HG02943 (cell line): ENCODE data around the gene PCCB.
"Not testable (repeated sequence)": the region's sequence is repeated elsewhere in the genome, so short reads cannot be mapped to it uniquely, and the experiment has no call there.

Experiments used
- ATAC-seq: cut with Tn5 transposase; IDR thresholded peaks from one replicate; pipeline ENCODE4 v1.9.1; 2021; ENCODE audit warnings: mild to moderate bottlenecking, low read depth, moderate library complexity; ENCODE audit not compliant: unreplicated experiment

PCCB gene

GRCh38 chr3:136261826-136262225 is 11.7 kb downstream of the PCCB start:
- ATAC-seq, result no peak

GRCh38 chr3:136262559-136262958 is 12.4 kb downstream of the PCCB start:
- no peak for ATAC-seq

DNA sequence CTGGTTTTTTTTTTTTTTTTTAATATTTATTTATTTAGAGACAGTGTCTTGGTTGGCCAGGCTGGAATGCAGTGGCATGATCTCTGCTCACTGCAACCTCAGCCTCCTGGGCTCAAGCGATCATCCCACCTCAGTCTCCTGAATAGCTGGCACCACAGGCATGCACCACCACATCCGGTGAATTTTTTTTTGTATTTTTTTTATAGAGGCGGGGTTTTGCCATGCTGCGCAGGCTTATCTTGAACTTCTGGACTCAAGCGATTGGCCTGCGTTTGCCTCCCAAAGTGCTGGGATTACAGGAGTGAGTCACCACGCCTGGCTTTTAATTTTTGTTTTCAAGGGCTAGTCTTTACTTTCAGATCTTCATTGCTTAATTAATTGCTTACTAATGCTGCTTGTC is 13.1 kb downstream of the PCCB start:
- ATAC-seq, result no peak

DNA sequence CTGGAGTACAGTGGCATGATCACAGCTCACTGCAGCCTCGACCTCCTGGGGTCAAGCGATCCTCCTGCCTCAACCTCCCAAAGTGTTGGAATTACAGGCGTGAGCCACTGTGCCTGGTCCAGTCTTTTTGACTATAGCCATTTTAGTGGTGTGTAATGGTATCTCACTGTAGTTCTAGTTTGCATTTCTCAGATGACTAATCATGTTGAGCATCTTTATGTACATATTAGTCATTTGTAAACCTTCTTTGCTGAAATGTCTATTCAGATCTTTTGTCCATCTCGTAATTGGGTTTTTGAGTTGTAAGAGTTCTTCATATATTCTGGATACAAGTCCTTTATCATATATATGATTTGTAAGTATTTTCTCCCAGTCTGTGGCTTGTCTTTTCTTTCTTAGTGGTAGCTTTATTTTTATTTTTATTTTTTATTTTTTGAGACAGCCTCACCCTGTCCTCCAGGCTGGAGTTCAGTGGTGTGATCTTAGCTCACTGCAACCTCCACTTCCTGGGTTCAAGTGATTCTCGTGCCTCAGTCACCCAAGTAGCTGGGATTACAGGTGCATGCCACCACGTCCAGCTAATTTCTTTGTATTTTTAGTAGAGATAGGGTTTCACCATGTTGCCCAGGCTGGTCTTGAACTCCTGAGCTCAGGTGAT is 16.5 kb downstream of the PCCB start:
- not testable (repeated sequence) for ATAC-seq

DNA sequence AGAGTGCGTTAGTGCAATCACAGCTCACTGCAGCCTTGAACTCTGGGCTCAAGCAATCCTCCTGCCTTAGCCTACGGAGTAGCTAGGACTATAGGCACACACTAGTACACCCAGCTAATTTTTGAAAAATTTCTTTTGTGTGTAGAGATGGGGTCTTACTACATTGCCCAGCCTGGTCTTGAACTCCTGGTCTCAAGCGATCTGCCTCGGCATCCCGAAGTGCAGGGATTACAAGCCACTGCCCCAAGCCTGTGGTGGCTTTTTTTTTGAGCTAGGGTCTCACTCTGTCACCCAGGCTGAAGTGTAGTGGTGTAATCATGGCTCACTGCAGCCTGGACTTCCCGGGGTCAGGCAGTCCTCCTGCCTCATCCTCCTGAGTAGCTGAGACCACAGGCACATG is 17.1 kb downstream of the PCCB start:
- no peak for ATAC-seq

DNA sequence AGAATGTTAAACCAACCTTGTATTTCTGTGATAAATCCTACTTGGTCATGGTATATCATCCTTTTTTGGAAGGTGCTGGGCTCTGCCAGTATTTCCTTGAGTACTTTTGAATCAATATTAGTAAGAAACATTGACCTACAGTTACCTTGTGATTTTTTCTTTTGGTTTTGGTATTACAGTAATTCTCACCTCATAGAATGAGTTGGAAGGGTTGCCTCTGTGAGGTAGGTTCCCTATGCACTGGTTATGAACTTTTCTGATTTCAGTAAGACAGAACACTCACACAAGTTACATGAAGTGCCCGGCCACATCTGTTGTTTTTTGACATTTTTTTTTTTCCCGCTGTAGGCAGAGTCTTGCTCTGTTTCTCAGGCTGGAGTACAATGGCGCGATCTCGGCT is 20.0 kb downstream of the PCCB start:
- no peak for ATAC-seq

GRCh38 chr3:136271626-136272025 is 21.5 kb downstream of the PCCB start:
- not testable (repeated sequence) for ATAC-seq

- no peak for ATAC-seq
These were observed 26.1 kb downstream of the PCCB start for GRCh38 chr3:136276049-136276755.

- no peak for ATAC-seq
These were observed 27.0 kb downstream of the PCCB start for GRCh38 chr3:136277115-136277514.

- ATAC-seq, result no peak
These were observed 27.5 kb downstream of the PCCB start for GRCh38 chr3:136277634-136278033.

GRCh38 chr3:136279092-136279491 is 29.0 kb downstream of the PCCB start:
- no peak for ATAC-seq

GRCh38 chr3:136280961-136281360 is 30.8 kb downstream of the PCCB start:
- ATAC-seq, result no peak

GRCh38 chr3:136281966-136282520 is 31.9 kb downstream of the PCCB start:
- no peak for ATAC-seq

- ATAC-seq, result no peak
These were observed 33.5 kb downstream of the PCCB start for GRCh38 chr3:136283627-136284026.

DNA sequence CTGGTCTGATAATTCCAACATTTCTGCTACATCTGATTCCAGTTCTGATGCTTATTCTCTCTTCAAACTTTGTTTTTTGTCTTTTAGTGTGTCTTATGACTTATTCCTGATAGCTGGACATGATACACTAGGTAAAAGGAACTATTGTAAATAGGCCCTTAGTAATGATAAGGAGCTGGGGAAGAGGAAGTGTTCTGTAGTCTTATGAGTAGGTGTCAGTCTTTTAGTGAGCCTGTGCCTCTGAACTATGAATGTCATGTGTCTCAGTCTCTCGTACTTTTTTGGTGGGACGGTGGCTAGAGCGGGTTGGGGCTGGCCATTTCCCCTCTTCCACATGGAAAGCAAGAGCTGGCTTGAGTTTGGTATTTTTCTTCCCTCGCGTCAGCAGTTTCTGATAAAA is 41.2 kb downstream of the PCCB start:
- ATAC-seq, result no peak

- no peak for ATAC-seq
These were observed 42.4 kb downstream of the PCCB start for GRCh38 chr3:136292500-136292899.

DNA sequence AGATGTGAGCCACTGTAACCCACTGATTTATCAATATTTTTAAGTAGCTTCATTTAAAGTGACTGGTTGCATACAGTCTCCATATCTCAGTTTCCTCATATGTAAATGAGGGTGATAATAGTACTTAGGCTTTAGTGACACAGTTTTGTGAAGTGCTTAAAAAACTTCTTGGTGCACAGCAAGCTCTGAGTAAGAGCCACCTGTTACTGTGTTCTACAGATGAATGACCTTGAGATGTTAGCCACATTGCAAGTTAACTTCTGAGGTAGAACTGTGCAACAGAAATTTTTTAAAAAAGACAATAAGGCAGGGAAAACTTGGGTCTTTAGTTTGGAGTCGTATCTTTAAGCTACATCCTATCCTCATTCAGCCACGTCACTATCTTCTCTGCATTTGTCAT is 43.1 kb downstream of the PCCB start:
- no peak for ATAC-seq

- ATAC-seq, result no peak
These were observed 44.0 kb downstream of the PCCB start for GRCh38 chr3:136294176-136294575.

DNA sequence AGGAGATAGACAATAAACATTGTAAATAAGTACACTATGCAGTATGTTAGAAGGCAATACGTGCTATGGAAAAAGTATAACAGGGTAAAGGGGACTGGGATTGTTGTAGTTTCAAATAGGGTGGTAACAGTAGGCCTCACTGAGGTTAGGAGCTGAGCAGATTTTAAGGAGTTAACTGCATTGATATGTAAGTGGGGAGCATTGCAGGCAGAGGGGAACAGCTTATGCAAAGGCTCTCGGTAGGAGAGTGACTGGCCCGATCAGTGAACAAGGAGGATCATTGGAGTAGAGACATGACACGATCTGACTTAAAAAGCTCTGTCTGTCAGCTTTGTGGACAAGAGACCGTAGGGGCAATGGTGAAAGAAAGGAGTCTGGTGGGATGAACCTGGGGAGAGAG is 46.8 kb downstream of the PCCB start:
- ATAC-seq, result no peak

- ATAC-seq, result no peak
These were observed 47.7 kb downstream of the PCCB start for GRCh38 chr3:136297826-136298225.

DNA sequence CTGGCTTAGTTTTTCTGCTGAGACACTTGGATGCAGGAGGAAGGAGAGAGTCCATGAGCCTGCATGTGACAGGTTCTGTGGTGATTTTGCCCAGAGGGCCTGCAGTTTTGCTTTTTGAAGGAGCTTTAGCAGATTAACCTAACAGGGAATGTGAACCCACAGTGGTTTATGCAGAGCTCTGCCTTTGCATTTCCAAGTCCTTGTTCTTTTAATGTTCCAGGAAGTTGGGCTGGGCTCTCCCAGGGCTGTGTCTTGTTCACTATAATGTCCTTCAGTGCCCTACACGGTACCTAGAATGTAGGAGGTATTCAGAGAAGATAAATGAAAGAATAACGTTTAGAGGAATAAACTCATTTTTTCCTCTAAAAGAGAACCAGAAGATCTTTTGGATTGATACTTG is 50.3 kb downstream of the PCCB start:
- ATAC-seq, result no peak

GRCh38 chr3:136305879-136306278 is 55.7 kb downstream of the PCCB start:
- no peak for ATAC-seq
